ENCODE measurements around the gene RPA1. TPM values are rescaled to one million over a fixed set of nuclear protein-coding genes. Genes with fewer than 3 reads are reported as not detected.

RPA1 gene
- total RNA-seq, 6 experiments from 2014 or later: 83.2 to 111 (median 108) TPM

DNA sequence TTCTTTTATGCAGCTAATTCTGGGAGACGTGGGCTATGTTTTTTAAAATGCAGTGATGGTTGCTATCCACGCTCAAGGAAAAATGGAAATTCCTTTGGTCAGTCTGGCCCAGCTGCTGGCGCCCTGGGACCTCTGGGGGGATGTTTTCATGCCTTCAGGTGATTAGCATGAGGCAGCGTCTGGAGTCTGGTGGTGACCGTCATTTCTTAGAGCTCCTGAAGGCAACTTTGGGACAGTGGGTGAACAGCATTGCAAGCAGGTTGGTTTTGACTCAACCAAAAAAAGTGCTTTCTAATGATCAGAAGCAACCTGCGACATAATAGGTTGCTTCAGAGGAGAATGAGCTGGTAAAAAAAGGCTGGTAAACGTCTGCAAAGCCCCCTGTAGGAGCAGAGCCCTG, 82.3 kb downstream of the RPA1 start:
- DNase-seq: no peak
- Mint-ChIP-seq H3K4me3 (no peak overlapping the region), H3K27me3 (ENCODE audit: insufficient read depth) (peaks cover 55% of the 10 kb centered on the region), H3K9me3 (no peaks in the 10 kb centered on the region), H3K36me3 (ENCODE audit: low read depth) (no peaks in the 10 kb centered on the region), H3K27ac (no peak overlapping the region), H3K4me1 (ENCODE audit: low read depth) (no peaks in the 10 kb centered on the region; the same call in 1 of the 2 replicates)
- no peak for TF ChIP-seq CTCF (IDR thresholded peaks at IDR 0.05)

DNA sequence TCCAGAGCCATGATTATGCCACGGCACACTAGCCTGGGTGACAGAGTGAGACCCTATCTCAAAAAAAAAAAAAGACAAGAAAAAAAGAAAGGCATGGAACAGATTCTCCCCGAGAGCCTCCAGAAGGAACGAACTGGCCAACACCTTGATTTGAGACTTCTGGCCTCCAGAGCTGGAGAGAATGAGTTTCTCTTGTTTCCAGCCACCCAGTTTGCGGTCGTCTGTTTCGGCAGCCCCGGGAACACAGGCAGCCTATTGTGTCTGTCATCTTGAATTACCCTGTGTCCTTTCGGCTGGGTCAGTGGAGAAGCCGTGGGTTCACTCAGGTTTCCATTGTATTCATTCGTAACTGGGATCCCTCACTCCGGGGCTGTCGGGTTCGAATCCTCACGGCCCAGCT, 83.9 kb downstream of the RPA1 start:
- TF ChIP-seq CTCF (IDR thresholded peaks at IDR 0.05): no peak
- Mint-ChIP-seq H3K27me3 (ENCODE audit: insufficient read depth) (peaks cover 54% of the 10 kb centered on the region), H3K4me3 (no peak overlapping the region), H3K4me1 (ENCODE audit: low read depth) (no peaks in the 10 kb centered on the region), H3K27ac (no peak overlapping the region), H3K36me3 (ENCODE audit: low read depth) (no peaks in the 10 kb centered on the region), H3K9me3 (no peaks in the 10 kb centered on the region)
- no peak for DNase-seq

- H3K36me3 Mint-ChIP-seq (ENCODE audit: low read depth): no peaks in the 10 kb centered on the region
- H3K27ac Mint-ChIP-seq: no peak overlapping the region
- DNase-seq: no peak
- no peaks in the 10 kb centered on the region for H3K4me1 Mint-ChIP-seq (ENCODE audit: low read depth)
- no peak overlapping the region for H3K4me3 Mint-ChIP-seq
- H3K9me3 Mint-ChIP-seq: no peaks in the 10 kb centered on the region
- no peak for TF ChIP-seq CTCF (IDR thresholded peaks at IDR 0.05)
- H3K27me3 Mint-ChIP-seq (ENCODE audit: insufficient read depth): peaks cover 58% of the 10 kb centered on the region
Measured at GRCh38 chr17:1914661-1915083, 84.9 kb downstream of the RPA1 start.

- no peaks in the 10 kb centered on the region for H3K36me3 Mint-ChIP-seq (ENCODE audit: low read depth)
- peaks cover 59% of the 10 kb centered on the region for H3K27me3 Mint-ChIP-seq (ENCODE audit: insufficient read depth)
- no peak for DNase-seq
- TF ChIP-seq CTCF (IDR thresholded peaks at IDR 0.05): no peak
- no peaks in the 10 kb centered on the region for H3K9me3 Mint-ChIP-seq
- H3K27ac Mint-ChIP-seq: no peak overlapping the region
- H3K4me1 Mint-ChIP-seq (ENCODE audit: low read depth): no peaks in the 10 kb centered on the region
- no peak overlapping the region for H3K4me3 Mint-ChIP-seq
Measured at GRCh38 chr17:1915889-1916288, 86.1 kb downstream of the RPA1 start.

- Mint-ChIP-seq H3K9me3 (no peaks in the 10 kb centered on the region), H3K4me1 (ENCODE audit: low read depth) (no peaks in the 10 kb centered on the region), H3K4me3 (no peak overlapping the region), H3K27ac (no peak overlapping the region), H3K27me3 (ENCODE audit: insufficient read depth) (peaks cover 59% of the 10 kb centered on the region), H3K36me3 (ENCODE audit: low read depth) (no peaks in the 10 kb centered on the region)
- no peak for TF ChIP-seq CTCF (IDR thresholded peaks at IDR 0.05)
- DNase-seq: no peak
Measured at GRCh38 chr17:1916316-1916715, 86.5 kb downstream of the RPA1 start.

Data from HFFc6 (cell line).